HS-27A (cell line): ENCODE data around the gene RIT1.

Experiments used
- DNase-seq: peaks from one replicate; pipeline ENCODE4 v3.0.0-alpha.2; 2012; ENCODE audit warnings: low read depth, missing footprints

The RIT1 gene

DNA sequence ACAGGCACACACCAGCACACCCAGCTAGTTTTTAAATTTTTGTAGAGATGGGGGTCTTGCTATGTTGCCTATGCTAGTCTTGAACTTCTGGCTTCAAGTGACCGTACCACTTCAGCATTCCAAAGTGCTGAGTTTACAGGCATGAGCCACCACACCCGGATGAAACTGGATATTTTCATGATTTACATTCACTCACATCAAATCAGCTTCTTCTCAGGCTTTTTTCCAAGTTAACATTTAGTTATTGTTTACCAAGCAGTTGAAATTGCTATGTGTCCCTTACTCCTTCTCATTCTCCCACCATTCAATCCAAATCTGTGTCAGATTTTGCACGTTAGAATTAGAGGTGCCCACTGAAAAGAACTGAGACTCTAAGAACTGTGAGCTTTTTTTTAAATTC, 18.4 kb downstream of the RIT1 start:
- no peak for DNase-seq

GRCh38 chr1:155890251-155890650, 20.9 kb downstream of the RIT1 start:
- no peak for DNase-seq

GRCh38 chr1:155889566-155889965, 21.6 kb downstream of the RIT1 start:
- no peak for DNase-seq

GRCh38 chr1:155888481-155888880, 22.7 kb downstream of the RIT1 start:
- DNase-seq = no peak

DNA sequence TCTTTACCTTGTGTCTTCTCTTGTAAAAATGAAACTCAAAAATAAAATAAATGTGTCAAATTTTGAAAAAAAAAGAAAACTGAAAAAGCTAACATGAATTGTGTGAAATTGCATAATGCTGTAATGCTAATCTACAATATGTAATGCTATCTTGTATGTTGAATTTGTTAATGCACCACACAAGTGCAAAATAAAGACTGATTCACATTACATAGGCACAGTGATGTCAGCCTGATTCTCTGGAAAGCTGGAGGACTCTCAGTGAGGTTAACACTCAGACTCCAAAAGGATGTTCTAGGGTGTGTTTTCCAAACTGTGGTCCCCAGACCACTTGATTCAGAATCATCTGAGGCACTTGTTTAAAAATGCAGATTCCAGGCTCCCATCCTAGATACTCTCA, 26.2 kb downstream of the RIT1 start:
- no peak for DNase-seq

DNA sequence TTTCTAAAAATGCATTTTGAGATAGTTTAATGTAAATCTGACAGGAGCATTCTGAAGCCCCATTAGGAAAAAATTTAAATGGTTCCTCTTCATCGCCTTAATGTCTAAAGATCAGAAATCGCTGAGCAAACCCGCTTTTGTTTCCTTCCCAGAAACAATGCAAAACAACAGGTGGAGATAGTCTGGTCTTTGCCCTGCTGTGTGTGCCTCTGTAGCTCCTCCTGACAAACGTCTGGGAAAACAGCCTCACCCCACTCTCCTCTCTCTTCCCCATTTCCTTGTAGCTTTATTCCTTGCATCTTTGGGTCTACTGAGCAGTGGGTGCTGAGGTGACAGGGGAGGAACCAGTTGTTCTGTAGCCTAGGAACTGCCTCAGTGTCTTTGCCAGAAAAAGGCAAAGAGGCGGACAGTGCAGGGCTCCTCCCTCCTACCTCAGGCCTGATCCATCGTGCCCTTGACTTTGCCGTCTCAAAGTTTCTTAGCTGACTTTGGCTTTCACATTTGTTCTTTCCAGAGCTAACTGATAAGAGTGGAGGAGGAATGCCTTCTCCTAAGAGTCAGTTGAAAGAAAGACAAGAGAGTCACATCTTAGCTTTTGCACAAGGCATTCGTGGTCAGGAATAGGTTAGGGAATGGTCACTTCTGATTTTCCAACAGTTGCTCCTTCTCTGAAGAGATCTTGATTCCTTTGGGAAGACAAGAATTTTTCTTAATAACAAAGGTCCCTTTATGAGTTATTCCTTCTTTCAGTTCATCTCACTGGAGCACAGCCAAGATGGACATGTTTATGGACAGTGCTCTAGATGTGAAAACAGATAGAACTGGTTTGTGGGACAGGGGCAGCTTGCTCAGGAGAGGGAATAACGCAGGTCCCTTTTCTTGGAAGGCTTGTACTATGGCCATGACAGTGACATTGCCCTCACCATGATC, 26.9 kb downstream of the RIT1 start:
- DNase-seq = no peak

- DNase-seq = no peak
These were observed 28.4 kb downstream of the RIT1 start for GRCh38 chr1:155882766-155883165.

DNA sequence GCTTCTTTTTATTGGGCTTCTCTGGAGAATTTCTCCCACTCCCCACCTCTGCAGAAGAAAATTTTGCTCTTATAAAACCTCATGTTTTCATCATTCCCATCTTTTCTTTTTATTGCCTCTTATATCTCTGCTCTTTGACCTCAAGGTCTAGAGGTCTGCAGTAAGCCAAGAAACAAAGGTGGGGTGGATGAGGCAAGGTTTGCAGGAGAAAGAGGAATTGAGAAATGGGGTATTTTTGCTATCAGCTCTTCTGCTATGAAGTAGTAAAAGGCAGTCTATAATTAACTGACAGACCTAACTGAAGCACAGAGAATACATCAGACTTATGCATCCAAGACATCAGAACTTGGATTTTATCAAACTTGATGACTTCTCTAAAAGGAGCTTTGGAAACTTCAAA, 28.9 kb downstream of the RIT1 start:
- no peak for DNase-seq

DNA sequence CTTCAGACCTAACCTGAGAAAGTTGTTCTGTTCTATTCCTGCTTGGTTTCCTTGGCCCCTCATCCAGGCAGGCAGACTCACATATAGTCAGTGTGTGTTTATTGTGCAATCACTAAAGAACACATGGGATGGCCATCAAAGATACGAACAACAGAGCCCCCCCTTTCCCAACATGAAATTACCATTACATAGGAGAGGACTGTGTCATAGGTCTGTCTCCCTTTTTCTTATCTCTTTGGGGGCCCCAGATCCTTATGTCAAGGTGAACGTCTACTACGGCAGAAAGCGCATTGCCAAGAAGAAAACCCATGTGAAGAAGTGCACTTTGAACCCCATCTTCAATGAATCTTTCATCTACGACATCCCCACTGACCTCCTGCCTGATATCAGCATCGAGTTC, 30.2 kb downstream of the RIT1 start:
- no peak for DNase-seq

DNA sequence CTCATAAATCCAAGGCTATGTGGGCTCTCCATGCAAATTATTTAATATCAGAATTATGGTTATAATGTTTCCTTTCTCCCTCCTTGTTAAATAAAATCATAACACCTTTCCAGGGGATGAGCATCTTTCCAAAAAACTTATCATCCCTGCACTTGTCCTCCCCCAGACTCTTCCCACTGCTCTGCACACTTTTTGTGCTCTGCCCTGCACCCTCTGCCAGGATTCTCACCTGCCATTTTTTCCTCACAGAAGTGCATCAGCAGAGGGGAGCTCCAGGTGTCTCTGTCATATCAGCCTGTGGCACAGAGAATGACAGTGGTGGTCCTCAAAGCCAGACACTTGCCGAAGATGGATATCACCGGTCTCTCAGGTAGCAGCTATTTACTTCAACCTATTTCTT, 30.9 kb downstream of the RIT1 start:
- no peak for DNase-seq

- no peak for DNase-seq
These were observed 33.2 kb downstream of the RIT1 start for GRCh38 chr1:155877945-155878344.

- DNase-seq = no peak
These were observed 37.3 kb downstream of the RIT1 start for GRCh38 chr1:155873860-155874259.

DNA sequence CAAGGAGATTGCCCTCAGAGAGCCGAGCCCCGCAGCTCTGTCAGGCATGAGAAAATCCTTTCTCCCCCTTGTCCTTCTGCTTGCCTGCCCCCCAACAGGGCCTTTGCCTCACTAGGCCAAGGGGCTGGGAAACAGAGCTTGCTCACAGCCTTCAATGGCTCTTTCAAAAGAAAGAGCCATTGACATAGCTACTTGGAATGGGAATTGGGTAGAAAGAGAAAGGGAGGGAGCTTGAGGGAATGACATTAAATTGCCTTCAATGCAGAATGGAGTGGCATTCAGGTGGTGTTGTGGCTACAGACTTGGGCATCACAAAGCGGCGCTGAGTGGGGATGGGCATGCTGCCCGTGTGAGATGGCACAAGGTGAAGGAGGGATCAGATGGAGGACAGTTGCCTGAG, 38.6 kb downstream of the RIT1 start:
- DNase-seq = no peak

GRCh38 chr1:155871390-155871789, 39.8 kb downstream of the RIT1 start:
- DNase-seq = no peak

GRCh38 chr1:155867766-155868165, 43.4 kb downstream of the RIT1 start:
- no peak for DNase-seq

- DNase-seq = no peak
These were observed 46.8 kb downstream of the RIT1 start for GRCh38 chr1:155864393-155864792.

GRCh38 chr1:155861896-155862295, 49.3 kb downstream of the RIT1 start:
- no peak for DNase-seq

GRCh38 chr1:155860970-155861510, 50.1 kb downstream of the RIT1 start:
- no peak for DNase-seq

DNA sequence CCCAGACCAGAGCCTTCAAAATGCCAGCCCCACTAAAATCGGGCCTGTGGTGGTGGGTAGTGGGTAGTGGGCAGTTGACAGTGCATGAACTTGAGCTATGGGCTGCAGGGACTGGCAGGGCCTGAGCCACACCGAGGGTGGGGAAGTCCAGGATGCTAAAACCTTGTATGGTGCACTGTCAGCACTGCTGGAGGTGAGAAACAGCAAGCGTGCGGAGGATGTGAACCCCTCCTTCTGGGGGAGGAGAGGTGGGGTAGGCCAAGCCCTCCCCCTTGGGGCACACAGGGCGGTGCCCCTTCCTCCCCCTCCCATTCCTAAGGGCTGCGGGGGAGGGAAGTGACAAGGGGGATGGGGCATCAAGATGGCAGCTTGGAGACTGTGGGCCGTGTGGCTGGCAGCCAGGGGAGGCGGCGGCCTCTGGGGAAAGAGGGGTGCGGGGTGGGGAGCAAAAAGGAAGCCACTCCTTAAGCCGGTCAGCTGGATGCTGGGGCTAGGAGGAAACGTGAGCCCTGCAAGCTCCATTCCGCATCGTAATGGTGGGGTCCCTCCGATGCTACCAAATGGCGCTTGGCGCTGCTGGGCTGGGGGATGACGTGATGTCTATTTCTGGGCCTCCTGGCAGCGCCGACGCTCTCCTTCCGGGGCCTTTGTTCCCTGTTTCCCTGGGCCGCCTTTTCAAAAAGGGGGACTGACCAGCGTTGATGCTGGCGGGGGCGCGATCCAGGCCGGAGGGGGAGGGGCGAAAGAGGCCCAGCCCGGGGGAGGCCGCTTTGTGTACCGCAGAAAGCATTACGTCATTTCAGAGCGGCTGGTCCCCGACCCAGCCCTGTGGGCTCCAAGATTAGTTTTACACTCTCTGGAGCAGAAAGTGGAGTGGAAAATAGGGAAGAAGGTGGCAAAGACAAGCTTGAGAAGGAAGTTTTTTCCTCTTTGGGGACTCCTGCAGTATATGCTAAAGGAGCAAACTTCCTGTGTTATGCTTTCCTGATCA, 51.0 kb downstream of the RIT1 start:
- DNase-seq = peak; percentile 39

DNA sequence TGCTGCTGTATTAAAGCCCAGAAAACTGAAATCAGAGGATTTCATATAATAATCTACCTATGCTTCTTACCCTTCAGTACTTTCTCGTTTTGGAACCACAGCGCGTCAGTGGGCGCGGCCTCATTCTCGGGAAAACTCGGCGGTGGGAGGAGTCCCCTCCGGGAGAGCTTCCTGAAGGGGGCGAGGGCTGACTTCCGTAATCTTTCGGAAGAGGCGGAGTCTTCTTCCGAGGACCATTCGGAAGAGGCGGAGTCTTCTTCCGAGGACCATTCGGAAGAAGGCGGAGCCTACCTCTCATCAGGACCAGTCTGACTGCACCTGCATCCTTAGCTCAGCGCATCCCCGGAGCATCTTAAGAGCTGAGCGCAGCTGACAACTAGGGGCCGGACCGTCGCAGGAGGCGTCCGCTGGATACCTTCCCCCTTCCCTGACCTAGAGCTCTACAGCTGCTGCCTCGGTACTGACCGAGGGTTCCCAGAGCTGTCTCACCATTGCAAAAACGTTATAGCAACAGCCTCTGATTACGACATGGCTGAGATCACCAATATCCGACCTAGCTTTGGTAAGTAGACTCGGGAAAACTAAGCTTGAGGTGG, 51.8 kb downstream of the RIT1 start, which contains the start of gene SYT11:
SYT11 (plus strand) TSS at position 334 of the 596 bp plus-strand sequence; CDS start at position 529, 195 bp downstream.
- peak; percentile 88 for DNase-seq

GRCh38 chr1:155858800-155859233, 52.3 kb downstream of the RIT1 start:
- no peak for DNase-seq
